DMS153 treated with DMSO at 0.1 percent for 48 hours (cell line): ENCODE measurements around the gene ACSF2.

Source experiments
- DNase-seq: peaks from one replicate; lab custom pipeline; 2025; ENCODE audit not compliant: unreplicated experiment; lab: John Stamatoyannopoulos, UW

ACSF2 gene

DNA sequence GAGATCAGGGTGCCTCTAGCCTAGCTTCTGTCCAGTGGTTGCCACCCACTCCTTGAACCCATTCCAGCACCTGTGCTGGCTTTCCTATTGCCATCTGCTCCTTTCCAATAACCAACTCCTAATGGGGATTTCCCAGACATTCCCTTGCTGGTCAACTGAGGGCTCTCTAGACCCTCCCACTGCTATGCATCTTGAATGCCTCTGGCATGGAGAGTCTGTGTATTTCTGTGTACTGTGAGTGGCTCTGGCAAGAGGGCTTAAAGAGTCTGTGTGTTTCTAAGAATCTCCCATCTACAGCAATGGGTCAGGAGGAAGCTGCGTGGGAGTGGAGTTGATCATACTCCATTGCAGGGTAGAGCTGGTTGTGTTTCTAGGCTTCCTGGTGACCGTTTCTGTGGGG lies 95.5 kb downstream of the ACSF2 start:
- no peak for DNase-seq

DNA sequence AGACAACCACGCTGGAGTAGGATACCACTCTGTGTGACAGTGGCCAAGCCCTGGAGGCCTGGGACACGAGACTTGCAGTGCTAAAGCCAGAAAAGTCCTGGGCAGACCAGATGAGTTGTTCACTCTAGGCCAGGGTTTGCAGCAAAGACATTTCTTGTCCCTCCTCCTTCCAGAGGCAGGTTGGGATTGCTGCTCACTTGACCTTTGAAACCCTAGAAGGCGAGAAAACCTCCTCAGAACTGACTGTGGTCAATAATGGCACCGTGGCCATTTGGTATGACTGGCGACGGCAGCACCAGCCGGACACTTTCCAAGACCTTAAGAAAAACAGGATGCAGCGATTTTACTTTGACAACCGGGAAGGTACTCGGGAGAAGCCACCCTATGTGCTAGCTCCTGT lies 96.7 kb downstream of the ACSF2 start:
- no peak for DNase-seq

DNA sequence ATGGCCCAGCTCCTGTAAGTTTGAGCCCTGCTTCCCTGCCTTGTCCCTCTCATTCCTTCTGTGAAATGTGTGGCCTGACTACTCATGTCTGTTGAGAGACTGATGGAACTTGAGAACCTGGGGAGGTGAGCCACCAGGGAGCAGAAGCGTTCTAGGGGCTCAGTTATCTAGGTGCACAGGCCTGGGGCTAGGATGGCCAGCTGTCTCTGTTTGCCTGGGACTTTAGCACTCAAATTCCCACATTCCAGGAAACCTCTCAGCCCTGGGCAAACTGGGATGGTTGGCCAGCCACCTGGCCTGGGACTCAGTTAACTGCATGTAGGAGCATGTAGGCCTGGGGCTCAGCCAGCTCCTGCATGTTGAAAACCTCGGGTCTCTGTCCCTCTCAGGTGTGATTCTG lies 97.2 kb downstream of the ACSF2 start:
- no peak for DNase-seq
